ENCODE results near the gene SYF2.
"Not testable (repeated sequence)": the region's sequence is repeated elsewhere in the genome, so short reads cannot be mapped to it uniquely, and the experiment has no call there.

Gene SYF2

DNA sequence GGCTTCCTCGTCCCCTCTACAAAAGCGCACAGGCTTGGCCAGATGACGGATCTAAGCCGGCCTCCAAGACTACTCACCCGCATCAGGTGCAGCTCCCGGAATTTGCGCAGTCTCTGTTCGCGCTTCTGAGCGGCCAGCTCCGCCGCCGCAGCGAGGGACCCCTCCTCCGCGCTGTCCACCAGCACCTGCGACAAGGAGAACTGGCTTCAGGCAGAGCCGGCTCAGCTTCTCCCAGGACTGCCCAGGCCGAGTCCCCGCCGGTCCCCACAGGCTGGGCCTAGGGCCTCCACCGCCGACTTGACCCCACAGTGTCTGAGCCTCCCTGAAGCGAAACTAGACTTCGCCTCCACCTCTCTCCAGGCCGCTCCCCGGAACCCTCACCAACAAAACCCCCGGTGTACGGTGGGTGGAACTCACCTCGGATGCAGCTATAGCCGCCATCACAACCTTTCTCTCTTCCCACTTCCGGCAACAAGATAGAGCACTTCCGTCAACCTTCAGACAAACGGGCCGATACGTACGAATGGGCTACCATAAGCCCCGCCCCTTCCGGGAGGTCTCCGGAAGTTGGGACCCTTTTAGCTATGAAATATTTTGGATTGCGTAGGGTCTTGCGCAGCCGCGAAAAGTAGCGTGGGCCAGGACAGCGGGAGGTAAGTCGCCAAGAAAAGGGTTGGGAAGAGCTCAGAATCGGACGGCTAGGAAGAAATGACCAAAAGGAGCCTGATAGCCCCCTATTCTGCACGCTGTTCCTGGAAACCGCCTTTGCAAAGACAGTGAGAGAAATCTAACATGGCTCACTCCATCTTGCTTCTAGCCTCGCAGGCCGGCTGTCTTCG is at the start of gene SYF2:
Gene SYF2, minus strand, starts transcription at position 476 of the 839 bp plus-strand sequence. Its CDS starts 35 bp downstream, at position 441.
- peak; percentile 92 for DNase-seq

DNA sequence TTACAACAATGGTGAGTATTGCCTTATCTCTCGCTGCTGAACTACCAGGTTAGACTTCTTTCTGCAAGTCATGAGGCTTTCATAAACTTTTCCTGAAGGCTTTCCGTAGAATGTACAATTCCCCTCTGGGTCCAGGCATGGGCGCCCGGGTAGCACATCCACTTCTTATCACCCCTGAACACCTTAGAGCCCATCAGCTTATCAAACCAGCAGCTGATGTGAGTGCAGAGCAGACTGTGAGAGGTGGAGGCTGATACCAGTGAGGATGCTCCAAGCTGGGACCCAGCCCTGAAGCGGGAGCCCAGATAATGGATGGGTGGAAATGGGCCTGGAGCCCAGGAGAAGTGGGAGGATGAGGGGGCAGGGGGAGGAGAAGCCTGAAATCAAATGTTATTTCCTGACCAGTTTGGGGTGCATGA is 47.4 kb upstream of the SYF2 start:
- not testable (repeated sequence) for DNase-seq

DNA sequence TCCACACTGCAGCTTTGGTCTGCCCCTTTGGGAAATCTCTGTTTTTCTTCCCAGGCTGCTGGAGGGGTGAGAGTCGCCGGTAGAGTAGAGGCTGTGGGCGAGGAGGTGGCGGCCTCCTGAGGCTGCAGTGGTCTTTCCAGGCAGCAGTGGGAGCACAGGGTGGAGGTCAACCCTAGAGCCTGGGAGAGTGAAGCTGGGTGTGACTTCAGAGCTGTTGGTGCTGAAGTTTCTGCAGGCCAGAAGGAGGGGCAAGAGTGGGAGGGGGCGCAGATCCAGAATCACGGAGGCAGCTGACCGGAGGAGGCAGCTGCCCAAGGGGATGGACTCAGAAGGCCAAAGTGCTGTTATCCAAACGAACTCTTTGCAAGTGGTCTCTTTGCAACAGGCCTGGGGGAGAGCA is 46.5 kb upstream of the SYF2 start:
- DNase-seq, result not testable (repeated sequence)

DNA sequence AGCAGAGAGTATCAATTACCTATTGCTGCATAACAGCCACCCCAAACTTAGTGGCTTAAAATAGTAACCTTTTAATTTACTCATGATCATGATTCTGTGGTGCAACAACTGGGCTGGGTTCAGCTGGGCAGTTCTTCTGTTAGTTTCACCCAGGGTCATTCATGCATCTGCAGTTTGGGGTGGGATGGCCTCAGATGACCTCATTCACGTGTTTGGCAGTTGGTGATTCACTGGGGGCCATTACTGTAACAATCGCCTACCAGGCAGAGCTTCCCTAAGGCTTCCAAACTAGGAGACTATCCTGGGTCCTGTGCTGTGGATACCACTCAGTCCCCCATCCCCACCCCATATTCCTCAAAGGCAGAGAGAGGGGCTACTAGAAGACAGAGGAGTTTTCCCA is 46.1 kb upstream of the SYF2 start:
- DNase-seq, result not testable (repeated sequence)

DNA sequence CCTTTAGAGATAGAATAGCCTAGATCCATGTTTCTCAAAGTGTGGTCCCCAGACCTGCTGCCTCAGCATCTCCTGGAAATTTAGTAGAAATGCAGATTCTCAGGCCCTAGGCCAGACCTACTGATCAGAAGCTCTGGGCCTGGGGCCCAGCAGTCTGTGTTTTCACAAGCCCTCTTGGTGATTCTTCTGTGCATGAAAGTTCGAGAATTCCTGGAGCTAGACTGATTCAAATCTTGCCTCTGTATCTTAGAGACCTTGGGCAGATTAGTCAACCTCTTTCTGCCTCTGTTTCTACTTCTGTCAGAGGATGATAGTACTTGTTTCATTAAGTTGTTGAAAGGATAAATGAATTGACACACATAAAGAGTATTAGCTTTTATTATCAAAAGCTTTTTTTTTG is 45.0 kb upstream of the SYF2 start:
- not testable (repeated sequence) for DNase-seq

DNA sequence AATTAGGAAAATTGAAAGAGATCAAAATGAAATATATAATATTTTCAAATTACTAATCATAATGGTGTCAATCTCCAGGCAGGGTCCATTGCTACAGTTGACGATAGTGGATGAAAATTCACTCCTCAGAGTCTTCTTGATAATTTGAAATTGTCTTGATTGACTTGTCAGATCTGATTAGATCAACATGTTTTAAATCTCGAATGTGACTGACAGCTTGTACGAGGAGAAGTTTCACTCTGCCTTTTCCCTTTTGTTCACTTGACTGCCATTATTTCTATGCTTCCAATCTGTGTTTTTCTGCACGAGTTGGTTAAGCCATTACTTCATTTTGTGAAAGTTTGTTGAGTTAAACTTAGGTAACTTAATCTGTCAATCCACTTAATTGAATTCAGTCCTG is 43.3 kb upstream of the SYF2 start:
- not testable (repeated sequence) for DNase-seq

DNA sequence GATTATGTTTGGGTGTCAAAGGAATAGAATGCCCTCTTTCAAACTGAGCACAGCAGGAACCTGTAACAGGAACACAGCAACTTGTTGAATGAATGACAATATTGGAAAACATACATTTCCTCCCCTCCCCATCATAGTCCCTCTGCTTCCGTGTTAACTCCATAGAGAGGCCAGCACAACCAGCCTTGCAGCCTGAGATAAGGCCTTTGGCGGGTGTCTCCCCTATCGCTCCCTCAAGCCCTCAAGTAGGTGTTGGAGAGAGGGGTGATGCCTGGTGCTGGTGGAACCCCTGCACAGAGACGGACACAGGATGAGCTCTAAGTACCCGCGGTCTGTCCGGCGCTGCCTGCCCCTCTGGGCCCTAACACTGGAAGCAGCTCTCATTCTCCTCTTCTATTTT is 39.9 kb upstream of the SYF2 start, which contains the start of gene RHD:
Gene RHD, plus strand, starts transcription at position 272 of the 400 bp plus-strand sequence. Its CDS starts 39 bp downstream, at position 311.
- not testable (repeated sequence) for DNase-seq

DNA sequence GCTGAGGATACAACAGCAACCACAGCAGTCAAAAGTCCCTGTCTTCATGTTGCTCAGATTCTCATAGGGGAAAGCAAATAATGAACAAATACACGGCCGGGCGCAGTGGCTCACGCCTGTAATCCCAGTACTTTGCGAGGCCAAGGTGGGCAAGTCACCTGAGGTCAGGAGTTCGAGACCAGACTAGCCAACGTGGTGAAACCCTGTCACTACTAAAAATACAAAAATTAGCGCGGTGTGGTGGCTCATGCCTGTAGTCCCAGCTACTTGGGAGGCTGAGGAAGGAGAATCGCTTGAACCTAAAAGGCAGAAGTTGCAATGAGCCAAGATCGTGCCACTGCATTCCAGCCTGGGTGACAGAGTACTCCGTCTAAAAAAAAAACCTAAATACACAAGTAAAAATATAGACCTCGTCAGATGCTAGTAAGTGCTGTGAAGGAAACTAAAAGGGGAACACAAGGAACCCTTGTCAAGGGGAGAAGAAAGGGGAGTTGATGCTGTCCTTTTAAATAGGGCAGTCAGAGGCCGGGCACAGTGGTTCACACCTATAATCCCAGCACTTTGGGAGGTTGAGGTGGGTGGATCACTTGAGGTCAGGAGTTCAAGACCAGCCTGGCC is 36.0 kb upstream of the SYF2 start:
- not testable (repeated sequence) for DNase-seq

DNA sequence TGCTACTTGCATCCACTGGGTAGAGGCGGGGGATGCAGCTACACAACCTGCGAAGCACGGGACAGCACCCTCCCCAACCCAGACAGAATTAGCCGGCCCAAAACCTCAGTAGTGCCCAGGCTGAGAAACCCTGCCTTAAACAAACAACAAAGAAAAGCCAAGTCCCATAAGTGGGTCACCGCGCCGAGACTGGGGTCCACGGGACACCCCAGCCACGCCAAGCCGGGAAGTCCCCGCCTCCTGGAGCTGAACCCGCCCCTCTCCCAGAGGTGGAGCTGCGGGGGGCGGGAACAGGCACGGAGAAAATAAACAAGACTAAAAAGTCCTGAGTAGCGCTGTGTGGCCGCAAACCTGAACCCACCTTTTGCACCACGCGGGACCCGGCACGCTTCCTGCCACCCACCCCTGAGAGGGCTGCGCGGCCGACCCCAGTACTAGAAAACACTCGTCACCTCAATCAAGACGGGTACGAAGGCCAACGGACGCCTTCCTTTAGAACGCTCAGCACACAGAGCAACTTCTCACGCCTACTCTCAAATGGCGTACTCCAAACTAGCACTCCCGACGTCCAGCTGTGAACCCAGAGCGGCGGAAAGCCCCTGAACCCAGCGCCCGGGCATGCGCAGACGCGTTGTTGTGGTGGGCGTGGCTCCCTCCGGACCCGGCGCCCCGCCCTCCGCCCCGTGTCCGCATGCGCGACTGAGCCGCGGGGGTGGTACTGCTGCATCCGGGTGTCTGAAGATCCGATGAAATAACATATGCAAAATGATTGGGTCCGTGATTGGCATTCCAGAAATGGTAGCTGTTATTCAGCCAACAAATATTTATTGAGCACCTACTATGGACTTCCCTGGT is 35.2 kb upstream of the SYF2 start:
- peak; percentile 85 for DNase-seq

DNA sequence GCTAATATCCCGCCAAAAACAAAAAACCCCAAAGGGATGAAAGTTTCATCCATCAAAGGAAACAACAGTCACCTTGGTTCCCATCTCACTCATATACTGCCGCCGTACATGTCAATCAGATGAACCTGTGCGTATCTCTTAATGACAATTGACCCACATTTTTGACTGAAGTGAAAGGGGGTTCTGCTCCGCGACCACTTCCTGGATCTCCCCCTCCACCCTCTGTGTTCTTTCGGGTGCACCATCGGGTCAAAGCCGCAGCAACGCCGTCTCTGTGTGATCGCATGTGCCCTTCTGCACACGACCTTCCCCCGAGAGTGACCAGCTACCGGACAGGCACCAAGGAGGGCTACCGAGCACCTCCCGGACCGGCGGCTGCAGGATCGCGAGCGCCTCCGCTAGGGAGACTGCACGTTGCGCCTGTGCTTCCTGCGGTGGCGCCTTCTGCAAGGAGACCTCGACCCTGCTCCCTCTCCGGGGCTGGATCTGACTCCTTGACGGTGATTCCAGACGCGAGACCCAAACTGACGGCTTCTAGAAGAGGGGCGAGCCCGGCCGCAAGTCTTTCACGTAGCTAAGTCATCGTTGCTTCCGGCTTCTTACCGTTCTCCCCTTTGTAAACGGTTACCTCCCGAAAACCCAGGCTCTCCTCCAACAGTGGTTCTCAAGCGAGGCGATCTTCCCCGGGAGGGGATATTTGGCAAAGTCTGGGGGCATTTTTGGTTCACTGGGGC is 34.4 kb upstream of the SYF2 start:
- not testable (repeated sequence) for DNase-seq

DNA sequence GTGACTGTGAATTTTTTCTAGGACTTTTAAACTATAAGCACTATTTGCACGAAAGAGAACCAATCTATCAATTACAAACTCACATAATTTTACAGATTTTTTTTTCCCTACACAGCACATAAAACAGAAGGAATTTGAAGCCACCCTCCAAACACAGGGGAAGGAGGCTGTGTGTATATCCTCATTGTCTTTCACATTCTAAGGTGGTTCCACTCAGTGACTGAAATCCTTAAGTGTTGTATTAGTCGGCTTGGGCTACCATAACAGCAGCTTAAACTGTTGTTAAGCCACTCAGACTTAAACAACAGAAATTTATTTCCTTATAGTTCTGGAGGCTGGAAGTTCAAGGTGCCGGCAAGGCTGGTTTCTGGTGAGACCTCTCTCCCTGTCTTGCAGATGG is 28.0 kb upstream of the SYF2 start:
- not testable (repeated sequence) for DNase-seq

DNA sequence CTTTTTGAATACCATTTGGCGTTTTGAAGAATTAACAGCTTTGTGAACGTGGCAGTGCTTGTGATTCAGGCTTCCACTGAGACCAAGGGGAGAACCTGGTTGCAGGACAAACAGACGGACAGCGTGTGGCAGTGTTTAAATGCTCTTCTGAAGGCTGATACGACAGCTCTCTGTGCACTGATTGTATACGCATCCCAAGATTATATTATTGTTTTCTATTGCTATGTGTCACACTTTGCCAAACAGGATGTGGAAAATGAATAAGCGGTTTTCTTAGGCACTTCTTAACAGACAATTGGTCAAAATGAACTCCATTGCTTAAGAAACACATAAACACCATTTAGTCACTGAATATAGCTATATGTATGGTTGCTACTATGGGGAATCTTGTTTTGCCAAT is 27.5 kb upstream of the SYF2 start:
- DNase-seq, result not testable (repeated sequence)

DNA sequence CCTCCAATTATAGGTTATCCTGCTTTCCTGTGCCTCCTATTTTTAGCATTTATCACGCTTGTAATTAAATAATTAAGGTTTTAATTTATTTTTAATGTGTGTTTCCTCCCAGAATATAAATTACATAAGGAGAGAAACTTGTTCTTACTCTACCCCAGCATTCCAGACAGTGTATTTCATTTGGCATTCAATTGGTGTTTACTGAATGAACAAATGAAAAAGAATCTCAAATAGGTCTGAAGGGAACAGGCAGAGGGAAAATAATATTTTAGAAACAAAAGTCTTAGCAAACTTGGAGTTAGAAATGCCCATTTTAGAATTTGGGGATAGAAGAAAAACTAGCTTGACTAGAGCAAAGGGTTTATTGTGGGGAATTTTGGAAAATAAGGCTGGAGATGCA is 24.9 kb upstream of the SYF2 start:
- no peak for DNase-seq

DNA sequence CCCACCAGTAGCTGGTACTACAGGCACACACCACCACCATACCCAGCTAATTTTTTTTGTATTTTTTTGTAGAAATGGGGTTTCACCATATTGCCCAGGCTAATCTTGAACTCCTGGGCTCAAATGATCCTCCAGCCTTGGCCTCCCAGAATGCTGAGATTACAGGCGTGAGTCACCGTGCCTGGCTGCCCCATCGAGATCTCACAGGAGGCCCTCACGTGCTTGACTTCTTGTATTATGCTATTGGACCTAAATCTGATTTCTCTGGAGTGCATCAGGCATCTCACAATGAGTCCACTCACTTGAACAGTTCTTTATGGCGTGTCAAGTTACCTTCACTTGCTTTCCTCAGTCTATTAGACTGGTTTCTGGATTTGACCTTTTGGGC is 24.3 kb upstream of the SYF2 start:
- DNase-seq, result no peak

DNA sequence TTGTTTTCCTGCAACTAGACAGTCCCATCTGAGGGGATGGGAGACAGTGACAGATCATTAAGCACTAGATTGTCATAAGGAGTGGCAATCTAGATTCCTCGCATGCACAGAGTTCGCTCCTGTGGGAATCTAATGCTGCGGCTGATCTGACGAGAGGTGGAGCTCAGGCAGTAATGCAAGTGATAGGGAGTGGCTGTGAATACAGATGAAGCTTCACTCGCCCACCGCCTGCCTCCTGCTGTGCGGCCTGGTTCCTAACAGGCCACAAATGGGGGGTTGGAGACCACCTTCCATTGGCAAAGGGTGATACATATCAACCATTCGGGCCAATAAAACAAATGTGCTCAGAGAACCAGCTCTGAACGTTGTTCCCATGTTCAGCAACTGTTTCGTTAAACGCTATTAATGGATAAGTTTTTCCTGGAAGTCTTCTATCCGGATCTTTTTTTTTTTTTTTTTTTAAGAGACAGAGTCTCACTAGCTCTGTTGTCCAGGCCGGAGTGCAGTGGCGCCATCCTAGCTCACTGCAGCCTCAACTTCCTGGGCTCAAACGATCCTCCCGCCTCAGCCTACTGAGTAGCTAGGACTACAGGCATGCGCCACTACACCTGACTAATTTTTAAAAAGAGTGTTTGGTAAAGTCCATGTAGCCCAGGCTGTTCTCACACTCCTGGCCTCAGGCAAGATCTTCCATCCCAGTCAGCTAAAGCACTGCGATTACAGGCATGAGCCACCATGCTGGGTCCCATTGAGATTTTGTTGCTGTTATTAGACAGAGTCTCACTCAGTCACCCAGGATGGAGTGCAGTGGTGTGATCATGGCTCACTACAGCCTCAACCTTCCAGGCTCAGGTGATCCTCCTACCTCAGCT is 23.6 kb upstream of the SYF2 start:
- DNase-seq, result no peak

DNA sequence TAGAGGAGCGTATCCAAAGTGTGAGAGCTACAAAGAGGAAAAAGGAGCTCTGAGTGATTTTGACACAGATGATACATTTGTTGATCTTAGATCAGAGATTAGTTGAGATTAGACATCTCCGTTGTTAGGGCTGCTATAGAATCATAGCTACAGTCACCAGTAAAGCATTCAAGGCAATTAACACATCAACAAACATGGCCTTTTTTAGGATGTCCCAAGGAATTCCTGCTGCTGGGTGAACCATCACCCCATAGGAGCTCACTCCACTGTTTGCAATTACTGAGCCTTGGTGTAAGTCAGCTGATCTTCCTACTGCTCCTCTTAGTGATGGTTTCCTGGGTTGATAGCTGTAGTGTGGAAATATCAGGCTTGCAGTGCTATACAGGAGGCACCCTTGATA is 21.6 kb upstream of the SYF2 start:
- no peak for DNase-seq

DNA sequence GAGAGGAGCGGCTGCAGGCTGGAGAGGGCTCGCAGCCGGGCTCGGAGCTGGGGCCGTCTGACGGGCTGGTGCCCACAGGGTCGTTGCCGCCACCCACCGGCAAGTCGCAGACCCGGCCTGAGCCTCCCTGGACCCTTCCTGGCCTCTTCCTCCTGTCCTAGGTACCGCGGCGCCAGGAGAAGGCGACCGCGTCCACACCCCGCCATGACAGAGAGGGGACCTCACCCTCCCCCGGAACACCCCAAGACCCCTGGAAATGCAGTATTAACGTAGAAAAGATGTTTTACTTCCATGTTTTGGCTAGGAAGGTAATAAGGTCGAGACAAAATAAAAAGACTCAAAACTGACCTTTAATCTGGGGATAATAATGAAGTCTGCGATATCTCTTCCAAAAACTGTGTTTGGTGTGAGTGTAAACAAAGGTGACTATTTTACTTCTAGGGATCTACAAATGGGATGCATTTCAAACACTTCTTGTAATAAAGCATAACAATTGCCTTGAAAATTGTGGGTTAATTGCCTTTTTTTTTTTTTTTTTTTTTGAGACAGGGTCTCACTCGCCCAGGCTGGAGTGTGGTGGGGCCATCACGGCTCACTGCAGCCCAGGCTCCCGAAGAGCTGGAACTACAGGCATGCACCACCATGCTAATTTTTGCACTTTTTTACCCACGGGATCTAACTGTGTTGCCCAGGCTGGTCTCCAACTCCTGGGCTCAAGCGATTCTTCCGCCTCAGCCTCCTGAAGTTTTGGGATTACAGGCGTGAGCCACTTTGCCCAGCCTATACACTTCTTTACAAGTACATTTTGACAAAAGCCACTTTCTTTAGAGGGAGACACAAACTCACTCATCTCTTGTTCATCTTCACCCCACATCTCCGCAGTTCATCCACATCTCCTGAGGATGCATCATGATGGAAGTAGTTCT is 15.8 kb upstream of the SYF2 start:
- DNase-seq, result no peak

DNA sequence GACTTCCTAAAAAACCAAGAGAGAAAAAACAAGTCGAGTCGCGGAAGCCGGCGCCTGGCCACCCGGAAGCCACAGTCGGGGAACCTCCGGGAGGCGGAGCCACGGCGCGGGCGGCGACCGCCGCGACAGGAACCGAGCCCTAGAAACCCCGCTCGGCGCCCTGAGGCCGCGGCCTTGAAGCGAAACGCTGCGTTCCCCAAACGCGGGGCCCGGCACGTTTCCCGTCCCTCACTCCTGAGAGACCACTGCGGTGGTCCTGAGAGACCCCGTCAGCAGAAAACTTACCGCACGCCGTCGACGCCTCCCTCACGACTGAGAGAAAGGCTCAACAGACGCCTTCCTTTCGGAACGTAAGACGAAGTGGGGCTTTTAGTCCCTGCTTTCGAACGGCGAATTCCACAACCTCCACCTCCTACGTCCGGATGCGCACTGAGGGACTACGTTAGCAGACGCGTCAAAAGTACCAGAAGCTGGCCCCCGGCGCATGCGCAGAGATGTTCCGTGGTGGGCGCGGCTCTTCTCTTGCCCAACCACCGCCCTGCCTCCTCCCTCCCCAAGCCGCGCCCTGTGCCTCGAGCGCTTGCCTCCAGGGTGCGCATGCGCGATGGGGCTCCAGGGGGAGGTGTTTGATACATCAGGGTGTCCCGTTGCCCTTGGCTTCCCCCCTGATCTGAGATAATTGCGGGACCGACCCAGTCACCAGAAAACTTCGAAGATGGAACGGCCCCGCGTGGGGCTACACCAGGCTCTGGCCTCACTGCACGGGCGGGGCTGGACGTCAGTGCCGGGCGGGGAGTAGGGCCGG is 14.9 kb upstream of the SYF2 start, which contains the start of gene RSRP1:
Gene RSRP1, minus strand, starts transcription at position 431 of the 805 bp plus-strand sequence. CDS start 491 bp downstream, outside the sequence.
- peak; percentile 100 for DNase-seq

DNA sequence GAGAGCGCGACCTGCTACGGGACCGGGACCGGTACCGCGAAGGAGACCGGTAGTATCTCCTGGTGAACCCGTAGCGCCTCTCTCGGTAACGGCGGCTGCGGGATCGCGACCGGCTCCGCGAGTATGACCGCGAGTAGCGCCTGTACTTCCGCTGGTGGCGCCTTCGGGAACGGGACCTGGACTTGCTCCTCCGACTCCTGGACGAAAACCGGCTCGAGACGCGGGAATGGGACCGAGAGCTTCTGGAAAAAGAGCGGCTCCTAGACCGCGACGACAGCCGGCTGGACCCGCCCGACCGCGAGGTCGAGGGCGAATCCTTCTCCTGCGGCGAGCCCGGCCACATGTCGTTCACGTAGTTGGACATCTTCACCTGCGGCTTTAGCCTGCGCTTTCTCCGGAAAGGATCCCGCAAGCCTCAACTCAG is 14.3 kb upstream of the SYF2 start:
- peak; percentile 22 for DNase-seq

All from stimulated activated CD4-positive, alpha-beta T cell treated with anti-CD3 and anti-CD28 coated beads, Interleukin-4, amount 100 ng/mL, for 24 hours (primary cell).